OCI-LY1 (cell line): ENCODE measurements around the gene JUN.

Experiments
- H2AFZ ChIP-seq: fragments of 200-600 bp; sonication (generic), shearing (Covaris generic); 2 replicates; pipeline ENCODE4 v1.6.0; 2014; ENCODE audit warnings: antibody characterized with exemption, mild to moderate bottlenecking, low read length
- H3F3A ChIP-seq: fragments of 200-600 bp; sonication (generic), shearing (Covaris generic); 2 replicates; pipeline ENCODE4 v1.6.0; 2014; ENCODE audit warnings: mild to moderate bottlenecking, antibody characterized with exemption, low read length, moderate library complexity; ENCODE audit not compliant: insufficient read depth
- H3K27ac ChIP-seq: fragments of 200-600 bp; sonication (generic); 2 replicates; pipeline ENCODE4 v1.5.1; 2014; ENCODE audit warnings: low read length, mixed run types, mild to moderate bottlenecking, low read depth; ENCODE audit not compliant: poor library complexity, severe bottlenecking
- H3K27me3 ChIP-seq: fragments of 200-600 bp; sonication (generic); 2 replicates; pipeline ENCODE4 v1.6.0; 2014; ENCODE audit warnings: antibody characterized with exemption, mild to moderate bottlenecking, low read length, moderate library complexity; ENCODE audit not compliant: insufficient read depth
- H3K36me3 ChIP-seq: fragments of 200-600 bp; sonication (generic); 2 replicates; pipeline ENCODE4 v1.6.1; 2014; ENCODE audit warnings: mild to moderate bottlenecking, antibody characterized with exemption, low read length, moderate library complexity, mixed read lengths; ENCODE audit not compliant: insufficient read depth
- H3K4me1 ChIP-seq: fragments of 200-600 bp; sonication (generic); 2 replicates; pipeline ENCODE4 v1.5.1; 2014; ENCODE audit warnings: mild to moderate bottlenecking, low read length, moderate library complexity; ENCODE audit not compliant: insufficient read depth, severe bottlenecking
- H3K4me2 ChIP-seq: fragments of 200-600 bp; sonication (generic), shearing (Covaris generic); 2 replicates; pipeline ENCODE4 v1.6.1; 2014; ENCODE audit warnings: low read length
- H3K4me3 ChIP-seq: fragments of 200-600 bp; sonication (generic); 2 replicates; pipeline ENCODE4 v1.5.1; 2014; ENCODE audit warnings: low read length, low read depth, mild to moderate bottlenecking, mixed read lengths; ENCODE audit not compliant: poor library complexity, severe bottlenecking
- H3K79me2 ChIP-seq: fragments of 200-600 bp; shearing (Covaris generic); 2 replicates; pipeline ENCODE4 v1.6.1; 2016; ENCODE audit warnings: mixed run types, low read length, mixed read lengths; ENCODE audit not compliant: insufficient read depth
- H3K9ac ChIP-seq: fragments of 200-600 bp; sonication (generic), shearing (Covaris generic); 2 replicates; pipeline ENCODE4 v1.6.1; 2014; ENCODE audit warnings: mild to moderate bottlenecking, low read length, mixed read lengths
- H3K9me2 ChIP-seq: fragments of 200-600 bp; sonication (generic), shearing (Covaris generic); 2 replicates; pipeline ENCODE4 v1.6.1; 2014; ENCODE audit warnings: low read depth, mild to moderate bottlenecking, low read length, mixed read lengths
- H3K9me3 ChIP-seq: fragments of 200-600 bp; shearing (Covaris generic); 2 replicates; pipeline ENCODE4 v1.6.1; 2014; ENCODE audit warnings: low read length, mixed read lengths
- H4K20me1 ChIP-seq: fragments of 200-600 bp; sonication (generic), shearing (Covaris generic); 2 replicates; pipeline ENCODE4 v1.6.0; 2016; ENCODE audit warnings: mild to moderate bottlenecking, low read length; ENCODE audit not compliant: insufficient read depth
- EZH2 ChIP-seq: fragments of 200-600 bp; sonication (generic), shearing (Covaris generic); IDR thresholded peaks from 2 replicates; pipeline ENCODE4 v1.8.0; 2017; ENCODE audit warnings: borderline replicate concordance, mixed run types, mild to moderate bottlenecking, antibody characterized with exemption, low read length, moderate library complexity, mixed read lengths
- TF ChIP-seq, protein P1 (sequence below): fragments of 200-600 bp; sonication (generic), shearing (Covaris generic); IDR thresholded peaks from 2 replicates; pipeline ENCODE4 v1.5.1; 2017; ENCODE audit warnings: mild to moderate bottlenecking, antibody characterized with exemption, low read length, moderate library complexity, mixed read lengths

The JUN gene

DNA sequence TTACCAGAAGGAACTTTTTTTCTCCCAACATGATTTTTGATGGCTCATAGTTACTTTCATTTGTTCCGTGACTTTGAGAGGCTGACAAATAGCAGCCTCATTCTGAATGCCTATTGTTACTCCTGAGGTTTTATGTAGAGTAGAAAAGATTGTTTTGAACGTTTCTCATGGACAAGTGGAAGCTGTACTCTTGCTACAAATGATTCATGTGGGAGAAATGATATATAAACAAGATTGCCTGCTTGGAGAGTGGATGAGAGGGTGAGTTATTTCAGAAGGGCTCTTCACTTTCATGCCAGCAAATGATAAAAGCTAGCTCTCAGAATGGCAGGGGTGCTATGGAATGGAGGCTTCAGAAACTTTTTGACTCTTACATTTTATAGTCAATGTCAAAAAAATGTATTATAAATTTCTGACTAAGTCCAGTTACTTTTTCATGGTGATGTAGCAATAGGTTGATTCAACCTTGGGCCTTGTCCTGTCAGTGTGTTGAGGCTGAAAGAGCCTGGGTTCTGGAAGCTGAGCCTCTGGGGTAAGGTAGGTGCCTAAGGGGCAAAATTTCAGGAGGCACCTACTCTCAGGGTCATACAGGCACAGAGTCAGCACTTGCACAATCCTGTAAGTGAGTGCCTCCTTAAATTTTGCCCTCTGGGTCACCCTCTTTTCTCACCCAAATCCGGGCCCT lies 19.4 kb downstream of the JUN start:
- Histone ChIP-seq H2AFZ (no peak overlapping the region), H3K27ac (no peak overlapping the region), H3K27me3 (no peaks in the 10 kb centered on the region), H3K36me3 (no peaks in the 10 kb centered on the region), H3K79me2 (no peaks in the 10 kb centered on the region), H3K9me2 (no peaks in the 10 kb centered on the region), H3K9me3 (no peaks in the 10 kb centered on the region), H3K4me1 (no peaks in the 10 kb centered on the region), H3K9ac (no peak overlapping the region), H3K4me2 (no peak overlapping the region), H3K4me3 (no peak overlapping the region), H3F3A (no peaks in the 10 kb centered on the region), H4K20me1 (no peaks in the 10 kb centered on the region)
- TF ChIP-seq EZH2 = no peak
- TF ChIP-seq, protein P1, sequence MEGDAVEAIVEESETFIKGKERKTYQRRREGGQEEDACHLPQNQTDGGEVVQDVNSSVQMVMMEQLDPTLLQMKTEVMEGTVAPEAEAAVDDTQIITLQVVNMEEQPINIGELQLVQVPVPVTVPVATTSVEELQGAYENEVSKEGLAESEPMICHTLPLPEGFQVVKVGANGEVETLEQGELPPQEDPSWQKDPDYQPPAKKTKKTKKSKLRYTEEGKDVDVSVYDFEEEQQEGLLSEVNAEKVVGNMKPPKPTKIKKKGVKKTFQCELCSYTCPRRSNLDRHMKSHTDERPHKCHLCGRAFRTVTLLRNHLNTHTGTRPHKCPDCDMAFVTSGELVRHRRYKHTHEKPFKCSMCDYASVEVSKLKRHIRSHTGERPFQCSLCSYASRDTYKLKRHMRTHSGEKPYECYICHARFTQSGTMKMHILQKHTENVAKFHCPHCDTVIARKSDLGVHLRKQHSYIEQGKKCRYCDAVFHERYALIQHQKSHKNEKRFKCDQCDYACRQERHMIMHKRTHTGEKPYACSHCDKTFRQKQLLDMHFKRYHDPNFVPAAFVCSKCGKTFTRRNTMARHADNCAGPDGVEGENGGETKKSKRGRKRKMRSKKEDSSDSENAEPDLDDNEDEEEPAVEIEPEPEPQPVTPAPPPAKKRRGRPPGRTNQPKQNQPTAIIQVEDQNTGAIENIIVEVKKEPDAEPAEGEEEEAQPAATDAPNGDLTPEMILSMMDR = no peak

DNA sequence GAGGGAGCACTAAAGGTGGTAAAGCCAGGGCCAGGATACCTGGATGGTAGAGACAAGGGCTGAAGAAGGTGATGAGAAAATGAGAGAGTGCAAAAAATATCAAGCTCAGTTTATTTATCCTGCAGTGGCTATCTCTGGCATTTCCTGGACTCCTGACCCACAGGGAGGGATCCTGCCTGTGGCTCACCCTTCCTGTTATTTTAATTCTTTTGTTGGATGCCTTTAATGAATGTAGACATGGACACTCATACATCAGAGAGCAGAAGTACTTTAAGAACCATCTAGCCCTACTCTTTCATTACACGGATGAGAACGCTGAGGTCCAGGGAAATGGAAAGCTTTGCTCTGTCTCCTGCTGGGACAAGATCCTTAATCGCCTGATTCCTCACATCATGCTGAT lies 20.6 kb downstream of the JUN start:
- H3K4me2 ChIP-seq = no peak overlapping the region
- H3K9me2 ChIP-seq = no peaks in the 10 kb centered on the region
- H3K27me3 ChIP-seq = no peaks in the 10 kb centered on the region
- H3K79me2 ChIP-seq = no peaks in the 10 kb centered on the region
- H3F3A ChIP-seq = no peaks in the 10 kb centered on the region
- H3K36me3 ChIP-seq = no peaks in the 10 kb centered on the region
- no peaks in the 10 kb centered on the region for H3K9me3 ChIP-seq
- H3K4me1 ChIP-seq = no peaks in the 10 kb centered on the region
- H2AFZ ChIP-seq = no peak overlapping the region
- H3K9ac ChIP-seq = no peak overlapping the region
- TF ChIP-seq EZH2 = no peak
- TF ChIP-seq, protein P1 = no peak
- no peak overlapping the region for H3K4me3 ChIP-seq
- H3K27ac ChIP-seq = no peak overlapping the region
- no peaks in the 10 kb centered on the region for H4K20me1 ChIP-seq

DNA sequence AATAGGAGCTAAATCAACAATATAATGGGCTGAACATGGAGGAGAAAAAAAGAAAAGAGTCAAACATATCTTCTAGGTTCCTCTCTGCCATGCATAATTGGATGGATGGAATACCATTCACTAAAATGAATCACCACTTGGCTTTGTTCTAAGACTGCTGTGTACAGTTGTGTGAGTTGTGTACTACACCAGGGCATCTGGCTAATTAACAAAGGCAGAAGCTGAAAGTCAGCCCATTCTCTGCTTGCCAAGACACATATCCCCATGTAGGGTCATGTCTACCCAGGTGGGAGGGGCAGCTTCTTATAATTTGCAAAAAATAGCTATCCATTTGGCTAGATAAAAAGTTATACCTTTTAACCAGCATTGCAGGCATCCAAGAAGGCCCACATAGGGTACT lies 21.0 kb downstream of the JUN start:
- no peaks in the 10 kb centered on the region for H3K27me3 ChIP-seq
- no peaks in the 10 kb centered on the region for H3K79me2 ChIP-seq
- no peaks in the 10 kb centered on the region for H3K9me2 ChIP-seq
- no peaks in the 10 kb centered on the region for H3K36me3 ChIP-seq
- H4K20me1 ChIP-seq = no peaks in the 10 kb centered on the region
- no peak overlapping the region for H3K4me2 ChIP-seq
- no peaks in the 10 kb centered on the region for H3F3A ChIP-seq
- TF ChIP-seq EZH2 = no peak
- TF ChIP-seq, protein P1 = no peak
- H3K9ac ChIP-seq = no peak overlapping the region
- H3K4me1 ChIP-seq = no peaks in the 10 kb centered on the region
- no peaks in the 10 kb centered on the region for H3K9me3 ChIP-seq
- no peak overlapping the region for H3K4me3 ChIP-seq
- H3K27ac ChIP-seq = no peak overlapping the region
- no peak overlapping the region for H2AFZ ChIP-seq
